Measurements from ENCODE around the gene FAM193B. TPM values are rescaled to one million over a fixed set of nuclear protein-coding genes. Genes with fewer than 3 reads are reported as not detected.

Gene FAM193B
- total RNA-seq, 2 experiments from 2014 or later = 63.6 to 77.7 TPM

DNA sequence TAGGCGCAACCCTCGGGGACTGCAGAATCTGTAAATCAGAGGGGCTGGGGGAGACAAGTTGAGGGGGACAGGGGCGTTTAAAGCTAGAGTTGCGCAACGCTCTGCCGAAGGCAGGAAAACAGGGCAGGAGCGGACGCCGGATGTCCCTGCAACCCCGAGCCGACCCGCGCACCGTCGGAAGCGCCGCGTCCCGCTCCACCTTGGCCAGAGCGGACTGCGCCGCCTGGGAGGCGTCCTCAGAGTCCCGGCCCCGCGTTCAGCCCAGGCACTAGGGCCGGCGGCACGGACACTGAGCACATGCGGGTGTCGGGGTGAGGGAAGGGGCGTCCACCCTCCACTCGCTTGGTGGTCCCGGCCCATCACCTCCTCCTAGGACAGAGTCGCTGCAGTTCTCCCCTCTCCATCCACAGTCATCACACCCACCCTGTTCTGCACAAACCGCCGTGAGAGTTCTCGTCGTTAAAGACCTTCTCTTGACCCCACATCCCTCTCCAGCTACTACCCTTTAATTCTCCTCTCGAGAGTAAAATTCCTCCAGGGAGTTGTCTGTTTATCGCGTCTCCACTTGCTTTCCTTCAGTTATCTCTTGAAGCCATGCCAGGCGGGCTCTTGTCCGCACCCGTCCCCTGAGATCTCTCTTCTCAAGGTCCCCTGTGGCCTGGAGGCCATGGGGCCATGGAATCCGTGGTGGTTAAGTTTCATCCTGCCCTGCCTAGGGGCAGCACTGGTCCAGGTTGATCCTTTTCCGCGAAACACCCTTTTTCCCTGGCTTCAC, 56.2 kb downstream of the FAM193B start:
- peak; percentile 63 for DNase-seq
- Mint-ChIP-seq H3K27ac (no peak overlapping the region), H3K4me3 (peak overlapping the region; percentile 73), H3K36me3 (ENCODE audit: low read depth) (no peaks in the 10 kb centered on the region), H3K27me3 (peaks cover 12% of the 10 kb centered on the region), H3K9me3 (ENCODE audit: low read depth) (no peaks in the 10 kb centered on the region), H3K4me1 (peaks cover 31% of the 10 kb centered on the region)
- ATAC-seq = peak; percentile 12
- POLR2A ChIA-PET = interaction anchor here (0.5 to 1.3 kb wide), 6 partner anchors 18 to 375 kb away, joined by 3 to 4 read pairs (median 3); partner anchors contain the start of gene DDX41
- intact Hi-C loops (cut with DNase I, micrococcal nuclease) = loop anchor here (1.0 to 5.0 kb wide), 3 partner anchors 135 to 366 kb away; partner anchors contain the start of genes MXD3 (in 1 of the 2) and NSD1 (in 1 of the 2)
- CTCF ChIA-PET = interaction anchor here (0.7 to 3.6 kb wide), 14 partner anchors 9 to 195 kb away, joined by 3 to 23 read pairs (median 4); partner anchors contain the start of genes PRELID1 and RAB24

DNA sequence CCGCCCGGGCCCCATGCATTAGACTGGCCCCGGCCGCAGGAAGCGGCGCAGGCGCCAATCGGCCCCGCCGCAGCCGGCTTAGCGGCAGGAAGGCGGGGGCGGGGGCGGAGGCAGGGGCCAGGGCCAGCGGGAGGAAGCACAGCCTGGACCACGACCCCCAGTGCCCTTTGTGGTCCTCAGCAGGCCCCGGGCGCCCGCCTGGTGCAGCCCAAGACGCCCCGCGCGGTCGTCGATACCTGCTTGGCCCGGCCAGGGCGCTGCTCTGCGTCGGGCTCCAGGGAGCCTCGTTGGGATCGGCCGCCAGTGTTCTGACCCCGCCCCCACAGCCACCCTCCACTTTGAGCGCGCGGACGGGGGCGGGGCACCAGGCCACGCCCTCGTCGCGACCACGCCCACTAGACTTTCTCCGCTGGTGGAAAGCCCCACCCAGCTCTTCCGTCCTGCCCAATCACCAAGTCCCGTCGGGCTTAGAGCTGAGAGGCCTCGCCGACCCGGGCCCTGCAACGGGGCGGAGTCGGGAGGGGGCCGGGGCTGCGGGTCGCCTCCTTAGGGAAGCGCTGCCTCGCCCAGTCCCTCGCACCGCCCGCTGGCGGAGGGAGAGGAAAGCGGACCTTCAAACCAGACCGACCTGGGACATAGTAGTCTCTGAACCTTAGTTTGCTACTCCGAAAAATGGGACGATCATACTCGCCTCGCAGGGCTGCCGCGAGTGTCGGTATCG, 56.9 kb downstream of the FAM193B start, which contains the start of gene PDLIM7:
Gene PDLIM7 (minus strand): TSS at position 313 of the 721 bp plus-strand sequence. CDS start 1,092 bp downstream, outside the sequence.
- Mint-ChIP-seq H3K9me3 (ENCODE audit: low read depth) (no peaks in the 10 kb centered on the region), H3K4me1 (peaks cover 31% of the 10 kb centered on the region), H3K4me3 (peak within 1 kb of the TSS; percentile 73), H3K36me3 (ENCODE audit: low read depth) (peaks cover 4% of the 10 kb centered on the region), H3K27ac (peak within 1 kb of the TSS; percentile 37), H3K27me3 (peaks cover 12% of the 10 kb centered on the region)
- ATAC-seq = peak; percentile 86
- DNase-seq = peak; percentile 98
- intact Hi-C loops (cut with DNase I, micrococcal nuclease) = loop anchor here (1.0 to 5.0 kb wide), 10 partner anchors 19 to 365 kb away; partner anchors contain the start of genes DBN1 (in 1 of the 2), DDX41 (in 1 of the 2), GRK6 (in 1 of the 2) and MXD3 (in 1 of the 2)
- ChIA-PET POLR2A (interaction anchor here (0.5 to 1.3 kb wide), 6 partner anchors 18 to 477 kb away, joined by 3 to 5 read pairs (median 3); partner anchors contain the start of gene DDX41), CTCF (interaction anchor here (0.6 to 3.6 kb wide), 18 partner anchors 10 to 194 kb away, joined by 3 to 23 read pairs (median 4); partner anchors contain the start of genes PRELID1 and RAB24)

DNA sequence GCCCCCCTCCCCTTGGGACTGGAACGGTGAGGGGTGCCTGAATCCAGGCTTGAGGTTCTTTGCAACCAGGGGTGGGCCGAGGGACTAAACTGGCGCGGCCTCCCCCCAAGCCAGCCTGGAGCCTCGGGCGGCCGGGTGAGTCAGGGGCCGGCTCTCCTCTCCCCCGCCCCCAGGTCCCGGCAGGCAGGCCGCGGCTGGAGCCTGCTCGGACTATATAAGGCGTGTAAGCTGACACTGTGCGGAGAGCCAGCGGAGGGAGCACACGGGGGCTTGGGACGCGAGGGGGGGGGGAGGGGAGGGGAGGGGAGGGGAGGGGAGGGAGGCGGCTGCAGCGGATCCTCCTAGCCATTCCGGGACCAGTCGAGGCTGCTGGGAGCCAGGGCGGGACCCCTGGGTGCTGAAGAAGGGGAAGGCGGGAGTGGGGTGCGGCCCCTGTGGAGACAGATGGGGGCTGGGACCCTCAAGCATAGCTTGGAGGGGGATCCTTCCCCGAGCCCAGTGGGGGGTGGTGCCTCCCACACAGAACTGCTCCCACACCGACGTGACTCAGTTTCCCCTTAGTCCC, 57.6 kb downstream of the FAM193B start:
- Mint-ChIP-seq H3K27ac (no peak overlapping the region), H3K27me3 (peaks cover 12% of the 10 kb centered on the region), H3K9me3 (ENCODE audit: low read depth) (no peaks in the 10 kb centered on the region), H3K4me3 (peak overlapping the region; percentile 73), H3K4me1 (peaks cover 31% of the 10 kb centered on the region), H3K36me3 (ENCODE audit: low read depth) (peaks cover 5% of the 10 kb centered on the region)
- ChIA-PET POLR2A (interaction anchor here (0.6 to 1.3 kb wide), 4 partner anchors 19 to 476 kb away, joined by 3 to 5 read pairs (median 4); no protein-coding TSS in a partner anchor), CTCF (interaction anchor here (0.6 to 3.6 kb wide), 17 partner anchors 10 to 193 kb away, joined by 3 to 23 read pairs (median 4); partner anchors contain the start of genes PRELID1 and RAB24)
- DNase-seq (peak; percentile 44), ATAC-seq (peak; percentile 0)
- intact Hi-C loops (cut with DNase I, micrococcal nuclease) = loop anchor here (1.0 to 5.0 kb wide), 9 partner anchors 19 to 365 kb away; partner anchors contain the start of genes DBN1 (in 1 of the 2), DDX41 (in 1 of the 2), GRK6 (in 1 of the 2) and MXD3 (in 1 of the 2)

DNA sequence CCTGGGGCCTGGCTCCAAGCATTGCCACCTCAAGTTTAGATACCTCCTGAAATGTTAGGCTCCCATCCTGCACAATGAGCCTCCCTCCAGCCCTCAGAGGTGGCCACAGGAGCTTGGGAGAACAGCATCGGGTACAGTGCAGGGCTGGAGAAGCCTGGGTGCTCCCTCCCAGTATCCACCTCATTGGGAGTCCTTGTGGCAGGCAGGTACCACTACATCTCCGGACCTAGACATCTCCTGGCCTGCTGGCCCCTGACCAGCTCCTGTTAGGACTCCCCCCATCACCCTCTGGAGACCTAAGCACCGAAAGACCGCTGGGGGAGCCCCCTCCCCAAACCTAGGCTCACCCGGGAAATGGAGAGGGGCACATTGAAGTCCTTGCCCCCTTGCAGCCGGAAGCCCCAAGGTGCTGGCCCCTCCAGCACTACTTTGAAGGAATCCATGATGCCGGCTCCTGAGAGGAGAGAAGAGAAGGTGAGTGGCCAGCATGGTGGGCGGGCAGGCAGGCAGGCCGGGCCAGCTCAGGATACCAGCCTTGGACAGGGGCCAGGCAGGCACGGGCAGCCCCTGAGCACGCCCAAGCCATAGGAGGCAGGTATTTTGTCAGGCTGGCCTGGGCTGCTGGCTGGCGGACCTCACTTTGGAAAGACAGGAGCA, 58.2 kb downstream of the FAM193B start:
- CTCF ChIA-PET = interaction anchor here (0.5 to 3.6 kb wide), 12 partner anchors 12 to 187 kb away, joined by 3 to 23 read pairs (median 4); no protein-coding TSS in a partner anchor
- Mint-ChIP-seq H3K4me1 (peaks cover 31% of the 10 kb centered on the region), H3K9me3 (ENCODE audit: low read depth) (no peaks in the 10 kb centered on the region), H3K36me3 (ENCODE audit: low read depth) (peaks cover 7% of the 10 kb centered on the region), H3K27me3 (peaks cover 12% of the 10 kb centered on the region), H3K27ac (peak overlapping the region; percentile 37), H3K4me3 (peak overlapping the region; percentile 73)
- intact Hi-C loops (cut with DNase I, micrococcal nuclease) = loop anchor here (5.0 kb wide), 2 partner anchors 184 to 364 kb away; partner anchors contain the start of genes MXD3 (in 1 of the 2) and NSD1 (in 1 of the 2)
- POLR2A ChIA-PET = no interaction called here
- ATAC-seq (no peak), DNase-seq (peak; percentile 43)

DNA sequence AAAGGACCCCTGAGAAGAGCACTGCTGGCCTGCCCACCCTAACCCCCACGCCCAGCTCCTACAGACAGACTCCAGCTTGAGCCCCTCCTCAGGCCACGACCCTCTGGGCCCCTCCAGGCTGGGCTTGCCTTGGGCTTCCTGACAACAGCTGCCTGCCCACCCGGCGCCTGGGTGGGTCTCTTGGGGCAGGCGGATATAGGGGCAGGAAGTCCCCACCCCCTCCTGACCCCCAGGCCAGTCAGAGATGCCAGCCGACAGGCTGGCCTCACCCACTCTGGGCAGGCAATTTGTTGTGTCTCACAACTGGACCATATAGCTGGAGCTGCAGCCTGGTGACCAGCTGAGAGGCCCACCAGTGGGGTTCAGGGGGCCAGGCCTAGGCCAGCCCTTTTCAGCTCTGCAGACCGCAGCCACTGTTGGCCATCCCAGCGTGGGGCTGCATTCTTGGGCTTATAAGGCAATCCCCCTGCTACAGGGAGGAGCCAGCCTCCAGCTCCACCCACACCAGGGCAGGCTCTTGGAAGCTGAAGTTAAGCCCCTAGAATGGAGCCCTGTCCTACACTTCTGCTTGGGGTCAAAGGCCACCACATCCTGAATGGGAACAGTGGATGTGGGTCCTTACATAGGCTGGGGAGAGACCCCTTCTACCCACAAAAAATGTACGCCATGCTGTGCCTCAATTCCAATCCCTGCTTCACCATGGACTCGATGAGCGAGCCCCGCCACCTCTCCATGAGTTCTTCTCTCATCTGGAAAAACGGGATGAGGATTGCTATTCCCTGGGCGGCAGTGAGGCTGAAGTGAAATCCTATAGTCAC, 58.9 kb downstream of the FAM193B start:
- ChIA-PET POLR2A (no interaction called here), CTCF (interaction anchor here (0.5 to 3.6 kb wide), 13 partner anchors 11 to 186 kb away, joined by 3 to 23 read pairs (median 3); partner anchors contain the start of gene MXD3)
- H3K27me3 Mint-ChIP-seq = peaks cover 12% of the 10 kb centered on the region
- intact Hi-C loops (cut with DNase I, micrococcal nuclease) = loop anchor here (5.0 kb wide), 2 partner anchors 183 to 363 kb away; partner anchors contain the start of genes MXD3 (in 1 of the 2) and NSD1 (in 1 of the 2)
- peak overlapping the region; percentile 73 for H3K4me3 Mint-ChIP-seq
- no peaks in the 10 kb centered on the region for H3K9me3 Mint-ChIP-seq (ENCODE audit: low read depth)
- no peak overlapping the region for H3K27ac Mint-ChIP-seq
- peaks cover 10% of the 10 kb centered on the region for H3K36me3 Mint-ChIP-seq (ENCODE audit: low read depth)
- DNase-seq (peak; percentile 35), ATAC-seq (no peak)
- H3K4me1 Mint-ChIP-seq = peaks cover 31% of the 10 kb centered on the region

DNA sequence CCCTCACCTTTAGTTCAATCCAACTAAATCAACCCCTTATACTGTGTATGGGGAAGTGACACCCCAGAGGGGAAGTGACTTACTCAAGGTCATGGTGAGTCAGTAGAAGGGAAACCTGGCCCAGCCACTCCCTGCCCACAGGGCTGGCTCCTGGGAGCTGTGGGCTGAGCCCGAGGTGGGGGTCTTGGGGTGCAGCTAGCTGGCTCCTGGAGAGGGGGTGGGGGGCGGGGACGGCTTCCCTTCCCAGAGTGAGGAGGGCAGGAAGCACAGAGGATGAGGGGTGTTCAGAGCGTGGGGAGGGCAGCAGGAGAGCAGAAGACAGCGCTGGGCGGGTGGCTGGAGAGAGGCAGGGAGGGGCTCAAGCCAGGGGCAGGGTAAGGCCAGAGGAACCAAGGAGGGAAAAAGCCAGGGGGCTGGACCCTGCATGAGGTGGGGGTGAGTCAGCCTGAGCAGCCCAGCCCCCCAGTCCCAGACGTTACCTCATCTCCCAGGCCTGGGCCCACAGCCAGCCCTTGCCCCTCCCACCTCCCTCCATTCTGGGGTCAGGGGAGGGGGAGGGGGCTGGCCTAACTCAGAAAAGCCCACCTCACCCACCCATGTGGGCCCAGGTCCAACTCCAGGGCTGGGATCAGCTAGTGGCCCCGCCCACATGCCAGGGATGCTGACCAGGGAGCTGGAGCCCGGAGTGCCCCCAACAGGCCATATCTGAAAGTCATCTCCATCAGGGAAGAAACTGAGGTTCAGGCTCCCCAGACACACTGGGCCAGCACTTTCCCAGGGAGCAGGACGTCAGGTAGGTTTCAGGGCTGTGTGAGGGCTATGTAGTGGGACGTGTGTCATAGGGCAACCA, 59.8 kb downstream of the FAM193B start:
- POLR2A ChIA-PET = no interaction called here

DNA sequence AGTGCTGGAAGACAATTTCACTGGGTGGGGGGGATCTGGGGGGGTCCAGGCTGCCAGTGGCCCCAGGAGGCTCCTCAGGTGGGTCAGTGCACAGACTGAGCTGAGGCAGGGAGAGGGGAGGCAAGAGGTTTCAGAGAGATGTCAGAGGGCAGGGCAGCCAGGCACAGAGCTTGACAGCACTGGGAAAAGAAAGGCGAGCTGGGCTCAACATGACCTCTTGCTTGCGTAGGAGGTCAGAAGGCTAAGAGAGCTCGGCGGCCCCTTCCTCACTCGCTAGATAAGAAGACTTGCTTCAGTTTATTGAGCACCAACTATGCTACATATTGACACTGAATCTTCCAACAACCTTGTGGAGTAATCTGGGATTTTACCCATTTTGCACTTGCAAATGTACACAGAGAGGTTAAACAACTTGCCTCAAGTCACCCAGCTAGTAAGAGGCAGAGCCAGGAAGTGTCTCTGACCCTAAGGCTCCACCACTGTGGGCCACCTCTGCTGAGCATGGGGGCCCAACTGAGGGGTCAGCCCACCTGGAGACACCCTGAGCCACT, 60.5 kb downstream of the FAM193B start:
- ATAC-seq (no peak), DNase-seq (no peak)
- H3K4me3 Mint-ChIP-seq = peak overlapping the region; percentile 23
- H3K27me3 Mint-ChIP-seq = peaks cover 8% of the 10 kb centered on the region
- peaks cover 10% of the 10 kb centered on the region for H3K36me3 Mint-ChIP-seq (ENCODE audit: low read depth)
- ChIA-PET POLR2A (interaction anchor here (0.6 kb wide), 1 partner anchor 67 kb away, joined by 3 read pairs; no protein-coding TSS in a partner anchor), CTCF (interaction anchor here (0.5 to 2.4 kb wide), 11 partner anchors 14 to 660 kb away, joined by 3 to 10 read pairs (median 4); partner anchors contain the start of gene NHP2)
- no peaks in the 10 kb centered on the region for H3K9me3 Mint-ChIP-seq (ENCODE audit: low read depth)
- H3K4me1 Mint-ChIP-seq = peaks cover 30% of the 10 kb centered on the region
- H3K27ac Mint-ChIP-seq = peak overlapping the region; percentile 75
- intact Hi-C loops (cut with DNase I, micrococcal nuclease) = no loop called here

More for the DNA sequence above, 59.8 kb downstream of the FAM193B start:
- ATAC-seq (peak; percentile 61), DNase-seq (peak; percentile 71)
- peak overlapping the region; percentile 75 for H3K27ac Mint-ChIP-seq
- peaks cover 10% of the 10 kb centered on the region for H3K36me3 Mint-ChIP-seq (ENCODE audit: low read depth)
- peak overlapping the region; percentile 23 for H3K4me3 Mint-ChIP-seq
- CTCF ChIA-PET = interaction anchor here (0.6 to 3.6 kb wide), 15 partner anchors 12 to 659 kb away, joined by 3 to 23 read pairs (median 3); partner anchors contain the start of genes MXD3 and NHP2
- peaks cover 10% of the 10 kb centered on the region for H3K27me3 Mint-ChIP-seq
- H3K4me1 Mint-ChIP-seq = peaks cover 31% of the 10 kb centered on the region
- no peaks in the 10 kb centered on the region for H3K9me3 Mint-ChIP-seq (ENCODE audit: low read depth)
- intact Hi-C loops (cut with DNase I, micrococcal nuclease) = loop anchor here (5.0 kb wide), 2 partner anchors 182 to 362 kb away; partner anchors contain the start of genes MXD3 (in 1 of the 2) and NSD1 (in 1 of the 2)

DNA sequence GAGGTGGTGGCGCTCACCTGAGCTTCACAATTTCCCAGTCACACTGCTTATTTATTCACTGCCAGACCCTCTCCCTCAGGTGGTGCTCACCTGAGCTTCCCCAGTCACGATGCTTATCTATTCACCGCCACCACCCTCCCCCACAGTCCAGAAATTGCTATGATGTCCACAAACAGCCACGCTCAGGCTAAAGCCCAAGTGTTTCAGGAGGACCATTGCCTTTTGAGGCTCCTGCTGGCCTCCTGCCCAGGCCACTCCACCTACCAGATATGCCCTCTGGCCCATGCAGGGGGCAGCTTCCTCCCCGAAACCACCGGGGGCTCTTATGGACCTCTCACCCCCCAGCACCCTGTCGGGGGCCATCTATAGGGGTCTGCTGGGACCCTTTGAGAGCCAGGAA, 61.5 kb downstream of the FAM193B start:
- Mint-ChIP-seq H3K27ac (peak overlapping the region; percentile 34), H3K4me3 (no peak overlapping the region), H3K36me3 (ENCODE audit: low read depth) (peaks cover 15% of the 10 kb centered on the region), H3K9me3 (ENCODE audit: low read depth) (no peaks in the 10 kb centered on the region), H3K27me3 (no peaks in the 10 kb centered on the region), H3K4me1 (peaks cover 23% of the 10 kb centered on the region)
- CTCF ChIA-PET = interaction anchor here (0.8 to 2.4 kb wide), 9 partner anchors 10 to 120 kb away, joined by 3 to 10 read pairs (median 4); no protein-coding TSS in a partner anchor
- intact Hi-C loops (cut with DNase I, micrococcal nuclease) = no loop called here
- POLR2A ChIA-PET = interaction anchor here (0.6 kb wide), 1 partner anchor 466 kb away, joined by 3 read pairs; no protein-coding TSS in a partner anchor
- no peak for DNase-seq
- no peak for ATAC-seq

All from activated CD4-positive, alpha-beta T cell treated with anti-CD3 and anti-CD28 coated beads for 36 hours (primary cell).